Measurements from ENCODE around the gene PIH1D1. TPM values are rescaled to one million over a fixed set of nuclear protein-coding genes. Genes with fewer than 3 reads are reported as not detected.

The PIH1D1 gene
- total RNA-seq, 1 donor from 2014 or later = 110 TPM

DNA sequence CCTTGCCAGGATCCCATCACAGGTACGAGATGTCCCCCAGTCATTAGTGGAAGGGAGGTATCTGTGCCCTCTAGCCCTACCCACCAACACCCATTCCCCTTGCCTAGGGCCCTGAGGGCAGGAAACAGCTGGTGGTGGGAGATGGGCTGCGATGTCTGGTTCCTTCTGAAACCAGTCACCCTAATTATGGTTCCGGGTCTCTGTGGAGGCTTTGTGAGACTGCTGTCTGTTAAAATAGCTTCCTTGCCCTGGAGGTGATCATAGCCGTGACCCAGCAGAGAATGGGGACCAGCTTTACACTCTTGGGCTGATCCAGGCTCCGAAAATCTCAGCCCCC, 6.9 kb upstream of the PIH1D1 start:
- Mint-ChIP-seq H3K4me3 (no peak overlapping the region), H3K4me1 (peaks cover 11% of the 10 kb centered on the region), H3K9me3 (no peaks in the 10 kb centered on the region), H3K27me3 (ENCODE audit: low read depth) (no peaks in the 10 kb centered on the region), H3K36me3 (ENCODE audit: low read depth) (peaks cover 3% of the 10 kb centered on the region), H3K27ac (ENCODE audit: unreplicated experiment) (no peak overlapping the region)
- no peak for DNase-seq (ENCODE audit: low read depth, low spot score)
- TF ChIP-seq, protein P1, sequence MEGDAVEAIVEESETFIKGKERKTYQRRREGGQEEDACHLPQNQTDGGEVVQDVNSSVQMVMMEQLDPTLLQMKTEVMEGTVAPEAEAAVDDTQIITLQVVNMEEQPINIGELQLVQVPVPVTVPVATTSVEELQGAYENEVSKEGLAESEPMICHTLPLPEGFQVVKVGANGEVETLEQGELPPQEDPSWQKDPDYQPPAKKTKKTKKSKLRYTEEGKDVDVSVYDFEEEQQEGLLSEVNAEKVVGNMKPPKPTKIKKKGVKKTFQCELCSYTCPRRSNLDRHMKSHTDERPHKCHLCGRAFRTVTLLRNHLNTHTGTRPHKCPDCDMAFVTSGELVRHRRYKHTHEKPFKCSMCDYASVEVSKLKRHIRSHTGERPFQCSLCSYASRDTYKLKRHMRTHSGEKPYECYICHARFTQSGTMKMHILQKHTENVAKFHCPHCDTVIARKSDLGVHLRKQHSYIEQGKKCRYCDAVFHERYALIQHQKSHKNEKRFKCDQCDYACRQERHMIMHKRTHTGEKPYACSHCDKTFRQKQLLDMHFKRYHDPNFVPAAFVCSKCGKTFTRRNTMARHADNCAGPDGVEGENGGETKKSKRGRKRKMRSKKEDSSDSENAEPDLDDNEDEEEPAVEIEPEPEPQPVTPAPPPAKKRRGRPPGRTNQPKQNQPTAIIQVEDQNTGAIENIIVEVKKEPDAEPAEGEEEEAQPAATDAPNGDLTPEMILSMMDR (conservative IDR thresholded peaks at IDR 0.05) = no peak

DNA sequence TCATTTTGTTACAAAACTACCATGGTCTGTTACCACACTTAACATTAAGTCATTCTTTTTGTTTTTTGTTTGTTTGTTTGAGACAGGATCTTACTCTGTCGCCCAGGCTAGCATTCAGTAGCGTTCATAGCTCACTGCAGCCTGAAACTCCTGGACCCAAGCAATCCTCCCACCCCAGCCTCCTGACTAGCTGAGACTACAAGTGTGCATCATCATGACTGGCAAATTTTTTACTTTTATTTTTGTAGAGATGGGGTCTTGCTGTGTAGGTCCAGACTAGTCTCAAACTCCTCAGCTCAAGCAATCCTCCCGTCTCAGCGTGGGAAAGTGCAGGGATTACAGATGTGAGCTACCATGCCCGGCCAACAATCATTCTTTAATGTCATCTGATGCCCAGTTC, 4.7 kb upstream of the PIH1D1 start:
- H3K27me3 Mint-ChIP-seq (ENCODE audit: low read depth) = peaks cover 5% of the 10 kb centered on the region

DNA sequence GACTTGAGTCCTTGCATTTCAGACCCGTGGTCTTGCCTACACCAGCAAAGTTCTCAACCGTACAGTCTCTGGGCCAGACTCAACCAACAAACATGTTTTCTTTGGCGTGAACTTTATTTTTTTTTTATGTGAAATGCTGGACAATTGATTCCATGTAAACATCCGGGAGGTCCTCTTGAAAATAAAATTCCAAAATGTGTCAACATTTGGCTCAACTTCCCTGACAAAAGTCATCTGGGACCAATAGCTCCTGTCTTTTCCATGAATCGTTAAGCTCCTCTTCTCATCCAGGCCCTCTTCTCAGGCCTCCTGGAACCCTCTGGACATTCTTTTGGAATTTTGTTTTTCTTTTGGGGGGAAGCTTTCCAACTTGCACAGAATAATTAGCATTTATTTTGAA, 4.2 kb upstream of the PIH1D1 start:
- H3K4me1 Mint-ChIP-seq = peaks cover 25% of the 10 kb centered on the region
- H3K27me3 Mint-ChIP-seq (ENCODE audit: low read depth) = peaks cover 5% of the 10 kb centered on the region
- TF ChIP-seq, protein P1 (conservative IDR thresholded peaks at IDR 0.05) = no peak
- no peak for DNase-seq (ENCODE audit: low read depth, low spot score)
- H3K4me3 Mint-ChIP-seq = peak overlapping the region; percentile 66
- no peak overlapping the region for H3K27ac Mint-ChIP-seq (ENCODE audit: unreplicated experiment)
- H3K9me3 Mint-ChIP-seq = no peaks in the 10 kb centered on the region
- peaks cover 6% of the 10 kb centered on the region for H3K36me3 Mint-ChIP-seq (ENCODE audit: low read depth)

More for the DNA sequence above, 4.7 kb upstream of the PIH1D1 start:
- Mint-ChIP-seq H3K4me3 (peak overlapping the region; percentile 66), H3K27ac (ENCODE audit: unreplicated experiment) (no peak overlapping the region), H3K9me3 (no peaks in the 10 kb centered on the region), H3K4me1 (peaks cover 25% of the 10 kb centered on the region), H3K36me3 (ENCODE audit: low read depth) (peaks cover 6% of the 10 kb centered on the region)
- DNase-seq (ENCODE audit: low read depth, low spot score) = no peak
- TF ChIP-seq, protein P1 (conservative IDR thresholded peaks at IDR 0.05) = no peak

DNA sequence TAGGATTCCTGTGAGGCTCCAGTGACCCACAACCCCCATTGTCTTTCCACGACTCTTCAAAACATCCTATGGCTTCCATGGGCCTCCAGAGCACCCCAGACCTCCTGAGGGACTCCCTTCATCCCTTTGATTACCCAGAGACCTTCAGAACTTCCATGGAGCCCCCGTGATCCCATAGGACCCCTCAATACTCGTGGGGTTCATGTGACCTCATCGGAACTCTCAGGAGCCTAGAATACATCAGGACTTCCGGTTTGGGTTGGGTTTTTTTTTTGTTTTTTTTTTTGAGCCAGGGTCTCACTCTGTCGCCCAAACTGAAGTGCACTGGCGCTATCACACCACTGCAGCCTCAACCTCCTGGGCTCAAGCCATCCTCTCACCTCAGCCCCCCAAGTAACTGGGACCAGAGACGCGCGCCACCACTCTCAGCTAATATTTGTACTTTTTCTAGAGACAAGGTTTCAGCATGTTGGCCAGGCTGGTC, 2.2 kb upstream of the PIH1D1 start:
- peaks cover 6% of the 10 kb centered on the region for H3K36me3 Mint-ChIP-seq (ENCODE audit: low read depth)
- H3K4me3 Mint-ChIP-seq = peak overlapping the region; percentile 93
- H3K9me3 Mint-ChIP-seq = no peaks in the 10 kb centered on the region
- H3K27ac Mint-ChIP-seq (ENCODE audit: unreplicated experiment) = peak overlapping the region; percentile 100
- peaks cover 5% of the 10 kb centered on the region for H3K27me3 Mint-ChIP-seq (ENCODE audit: low read depth)
- no peak for DNase-seq (ENCODE audit: low read depth, low spot score)
- peaks cover 32% of the 10 kb centered on the region for H3K4me1 Mint-ChIP-seq
- TF ChIP-seq, protein P1 (conservative IDR thresholded peaks at IDR 0.05) = no peak

DNA sequence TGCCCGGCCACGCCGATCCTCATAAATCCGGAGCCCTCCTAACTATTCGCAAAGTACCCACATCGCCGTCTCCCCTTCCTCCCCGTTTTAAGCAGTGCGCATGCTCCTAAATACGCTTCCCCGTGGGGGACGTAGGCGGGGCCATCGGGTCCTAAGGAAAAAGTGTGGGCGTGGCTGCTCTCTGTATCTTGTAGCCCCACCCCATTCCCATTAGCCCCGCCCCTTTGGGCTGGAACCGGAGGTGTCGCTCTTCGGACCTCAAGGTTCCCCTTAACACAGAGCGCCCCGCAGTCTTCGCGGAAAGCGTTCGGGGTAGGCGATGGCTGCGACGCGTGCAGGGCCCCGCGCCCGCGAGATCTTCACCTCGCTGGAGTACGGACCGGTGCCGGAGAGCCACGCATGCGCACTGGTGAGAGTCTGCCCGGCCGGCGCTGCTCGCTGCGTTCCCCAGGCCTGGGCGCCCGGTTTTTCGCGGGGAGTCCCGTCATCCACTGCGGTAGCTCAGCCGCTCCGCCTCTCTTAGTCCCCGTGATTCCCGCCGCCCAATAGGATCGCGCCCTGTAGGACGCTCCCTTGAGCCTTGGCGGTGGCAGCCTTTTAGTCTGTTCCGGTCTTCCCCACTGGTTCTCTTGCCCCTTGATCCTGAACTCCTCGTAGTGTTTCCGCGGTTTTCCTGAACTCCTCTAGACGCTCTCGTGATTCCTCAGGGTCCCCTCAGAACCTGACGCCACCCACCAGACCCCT, 1.6 kb upstream of the PIH1D1 start, which contains the start of gene ALDH16A1:
TSS of gene ALDH16A1 (plus strand) at position 213 of the 744 bp plus-strand sequence. CDS start at position 320, 107 bp downstream.
- Mint-ChIP-seq H3K9me3 (no peaks in the 10 kb centered on the region), H3K36me3 (ENCODE audit: low read depth) (peaks cover 6% of the 10 kb centered on the region)
- TF ChIP-seq, protein P1 (conservative IDR thresholded peaks at IDR 0.05) = no peak

More for the DNA sequence above, 1.6 kb upstream of the PIH1D1 start, which contains the start of gene ALDH16A1:
- peak within 1 kb of the TSS; percentile 100 for H3K27ac Mint-ChIP-seq (ENCODE audit: unreplicated experiment)
- peaks cover 5% of the 10 kb centered on the region for H3K27me3 Mint-ChIP-seq (ENCODE audit: low read depth)
- peak within 1 kb of the TSS; percentile 93 for H3K4me3 Mint-ChIP-seq
- H3K4me1 Mint-ChIP-seq = peaks cover 32% of the 10 kb centered on the region
- DNase-seq (ENCODE audit: low read depth, low spot score) = peak; percentile 97
